Raji (cell line): Measurements from ENCODE around the gene NUDT9.

Experiments
- POLR2A ChIP-seq: IDR thresholded peaks from 2 replicates; pipeline ENCODE4 v1.6.1; 2011; ENCODE audit warnings: low read depth, low read length, control low read depth; ENCODE audit not compliant: insufficient read depth

NUDT9 gene

GRCh38 chr4:87445964-87446363, 23.6 kb downstream of the NUDT9 start:
- TF ChIP-seq POLR2A, result no peak

- no peak for TF ChIP-seq POLR2A
These were observed 29.2 kb downstream of the NUDT9 start for GRCh38 chr4:87451537-87451936.

GRCh38 chr4:87458913-87459312, 36.5 kb downstream of the NUDT9 start:
- TF ChIP-seq POLR2A, result no peak

DNA sequence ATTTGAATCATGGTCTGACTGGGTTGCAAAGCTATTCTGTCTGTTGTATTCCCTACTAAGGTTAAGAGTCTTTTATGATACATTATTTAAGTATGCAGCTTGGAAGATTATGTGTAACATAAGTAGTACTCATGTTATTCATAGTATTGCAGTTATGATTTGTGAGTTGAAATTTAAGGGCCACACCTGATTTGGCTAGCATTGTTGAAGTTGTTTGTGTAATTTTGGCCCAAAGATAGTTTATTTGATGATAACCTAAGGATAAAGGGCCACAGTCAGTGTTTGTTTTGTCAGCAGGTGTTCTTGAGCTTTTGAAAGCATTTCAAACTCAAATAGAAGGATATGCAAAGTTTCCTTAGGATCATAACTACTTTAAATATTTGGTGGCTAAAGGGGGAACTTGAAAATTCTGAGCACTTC, 38.9 kb downstream of the NUDT9 start:
- no peak for TF ChIP-seq POLR2A

DNA sequence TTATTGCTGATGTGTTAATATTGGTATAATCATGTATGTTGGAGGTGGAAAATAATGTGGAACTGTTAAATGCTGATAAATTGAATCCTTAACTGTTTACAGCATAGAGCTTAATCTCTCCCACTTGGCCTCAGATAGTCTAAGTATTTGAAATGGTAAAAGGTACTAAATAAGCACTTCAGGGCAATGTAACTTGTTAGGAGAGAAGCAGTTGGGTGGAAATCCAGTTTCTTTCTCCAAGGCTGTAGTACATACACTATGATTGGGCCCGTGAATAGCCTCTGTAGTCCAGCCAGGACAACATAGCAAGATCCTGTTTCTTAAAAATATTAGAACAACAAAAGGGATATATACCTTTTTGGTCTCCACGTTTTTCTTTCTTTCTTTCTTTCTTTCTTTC, 39.7 kb downstream of the NUDT9 start:
- TF ChIP-seq POLR2A, result no peak

DNA sequence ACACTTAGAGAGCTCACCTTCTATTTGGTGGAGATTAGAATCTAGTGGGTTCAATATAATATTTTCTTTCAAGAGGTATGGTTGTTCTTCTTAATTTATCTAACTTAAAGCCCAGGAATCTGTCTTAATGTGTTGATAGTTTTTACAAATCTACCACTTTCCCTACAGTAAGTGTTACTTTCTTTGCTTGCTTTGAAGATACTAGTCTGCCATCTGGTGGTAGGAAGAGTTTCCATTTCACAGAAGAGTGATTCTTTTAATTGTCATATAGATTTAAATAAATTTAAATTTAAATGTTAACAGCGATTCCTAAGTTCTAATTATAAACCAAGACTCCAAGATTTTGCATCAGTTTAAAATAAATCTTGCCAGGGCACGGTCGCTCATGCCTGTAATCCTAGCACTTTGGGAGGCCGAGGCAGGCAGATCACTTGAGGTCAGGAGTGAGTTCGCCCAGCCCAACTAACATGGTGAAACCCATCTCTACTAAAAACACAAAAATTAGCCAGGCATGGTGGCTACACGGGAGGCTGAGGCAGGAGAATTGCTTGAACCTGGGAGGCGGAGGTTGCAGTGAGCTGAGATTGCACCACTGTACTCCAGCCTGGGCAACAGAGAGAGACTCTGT, 43.5 kb downstream of the NUDT9 start:
- TF ChIP-seq POLR2A, result no peak

GRCh38 chr4:87469390-87469789, 47.0 kb downstream of the NUDT9 start:
- no peak for TF ChIP-seq POLR2A

GRCh38 chr4:87476934-87477333, 54.6 kb downstream of the NUDT9 start:
- TF ChIP-seq POLR2A, result no peak

DNA sequence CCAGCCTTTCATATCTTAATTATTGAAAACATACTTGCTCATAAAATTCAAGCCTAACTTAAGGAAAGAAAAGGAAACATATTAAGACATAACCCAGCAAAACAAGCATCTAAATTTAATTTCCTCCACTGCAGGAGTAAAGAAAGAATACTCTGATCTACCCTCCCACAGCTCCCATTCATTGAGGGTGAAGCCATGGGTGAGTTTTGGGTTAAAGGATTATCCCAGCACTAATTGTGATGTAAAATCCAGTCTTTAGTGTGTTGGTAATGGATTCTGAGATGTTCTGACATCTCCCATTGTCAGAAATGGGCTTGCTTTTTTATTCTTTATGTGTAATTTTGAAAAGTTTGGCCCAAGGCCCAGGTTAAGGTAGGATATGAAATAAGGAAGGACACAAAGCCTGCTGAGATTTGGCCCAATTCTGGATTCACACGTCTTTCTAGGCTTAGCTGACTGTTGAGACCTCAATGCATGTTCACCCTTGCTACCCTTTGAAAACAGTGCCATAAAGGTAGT, 56.4 kb downstream of the NUDT9 start:
- TF ChIP-seq POLR2A, result no peak

DNA sequence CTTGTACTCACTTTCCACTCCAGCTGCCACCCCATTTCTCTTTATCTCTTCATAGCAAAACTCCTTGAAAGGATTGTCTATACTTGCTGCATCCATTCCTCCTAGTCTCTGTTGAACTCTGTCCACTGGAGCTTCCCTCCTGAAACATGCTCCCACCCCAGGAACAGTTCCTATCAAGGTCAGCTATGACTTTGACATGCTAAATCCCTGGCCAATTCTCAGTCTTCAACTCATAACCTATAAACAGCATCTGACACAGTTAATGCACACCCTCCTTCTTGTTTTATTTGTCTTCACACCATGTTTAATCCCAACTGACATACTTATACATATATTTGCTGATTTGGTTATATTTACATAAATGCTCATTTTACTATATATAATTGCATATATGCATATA, 59.0 kb downstream of the NUDT9 start:
- no peak for TF ChIP-seq POLR2A

- no peak for TF ChIP-seq POLR2A
These were observed 67.3 kb downstream of the NUDT9 start for GRCh38 chr4:87489678-87490077.

DNA sequence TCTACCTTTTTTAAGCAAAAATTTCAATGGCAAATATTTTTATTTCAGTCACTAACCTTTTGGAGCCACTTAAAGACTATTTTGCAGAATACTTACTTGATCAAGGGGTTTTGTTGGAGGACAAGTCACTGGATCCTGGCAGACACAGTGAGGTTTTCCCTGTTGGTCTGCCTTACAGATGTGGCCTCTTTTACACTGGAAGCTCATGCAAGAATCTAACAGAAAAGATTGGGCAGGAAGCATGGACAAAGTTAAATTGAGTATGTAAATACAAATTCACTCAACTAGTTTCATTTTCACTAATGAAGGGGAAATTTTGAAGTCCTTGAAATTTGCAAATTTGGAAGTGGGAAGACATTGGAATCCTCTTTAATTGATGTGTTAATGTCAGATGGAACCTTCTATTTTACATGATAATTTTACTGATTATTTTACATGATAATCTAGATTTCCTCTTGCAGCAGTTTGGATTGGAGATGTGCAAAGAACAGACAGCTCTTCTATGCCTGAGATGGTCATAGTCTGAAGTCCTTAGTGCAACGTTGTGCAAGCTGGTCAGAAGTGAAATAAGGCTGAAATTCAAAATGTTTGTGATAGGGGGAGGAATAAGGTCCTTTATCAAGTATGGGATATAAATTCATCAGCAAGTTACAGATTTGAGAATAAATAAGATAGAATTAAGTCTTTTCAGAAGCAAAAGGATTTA, 68.4 kb downstream of the NUDT9 start:
- no peak for TF ChIP-seq POLR2A

DNA sequence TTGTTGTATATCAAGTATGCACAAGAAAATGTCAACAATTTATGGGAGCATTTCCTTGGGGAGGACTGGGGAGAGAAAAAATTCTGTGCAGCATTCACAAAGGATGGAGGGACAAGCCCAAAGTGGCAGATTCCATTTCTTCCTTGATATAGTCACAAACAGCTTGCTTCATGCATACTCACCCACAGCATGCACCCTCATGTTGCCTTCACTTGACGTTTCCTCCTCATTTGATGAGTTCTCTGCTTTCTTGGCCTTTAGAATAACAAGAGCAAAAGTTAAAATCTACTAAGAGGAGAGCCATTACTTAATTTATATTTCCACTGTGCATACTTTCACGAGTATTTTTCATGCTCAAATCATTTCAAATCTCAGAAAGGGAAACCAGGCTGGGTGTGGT, 69.1 kb downstream of the NUDT9 start:
- TF ChIP-seq POLR2A, result no peak

- no peak for TF ChIP-seq POLR2A
These were observed 70.7 kb downstream of the NUDT9 start for GRCh38 chr4:87493115-87493514.

DNA sequence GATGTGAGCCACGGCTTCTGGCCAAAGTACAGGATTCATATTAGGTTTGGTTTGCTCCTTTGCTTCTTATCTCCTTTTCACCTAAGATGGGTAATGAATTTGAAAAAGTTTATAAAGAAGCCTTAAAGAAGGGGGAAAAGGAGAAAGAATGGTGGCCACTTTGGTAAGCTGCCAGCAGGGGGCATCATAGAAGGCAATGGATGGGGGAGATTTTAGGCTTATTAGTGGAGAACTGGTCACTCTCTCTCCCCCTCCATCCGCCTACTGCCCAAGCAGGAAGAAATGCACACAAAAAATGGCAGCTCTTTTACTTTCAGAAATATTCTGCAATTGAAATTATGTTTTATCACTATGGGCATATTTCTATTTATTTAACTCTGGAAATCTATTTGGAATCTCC, 74.8 kb downstream of the NUDT9 start:
- no peak for TF ChIP-seq POLR2A

DNA sequence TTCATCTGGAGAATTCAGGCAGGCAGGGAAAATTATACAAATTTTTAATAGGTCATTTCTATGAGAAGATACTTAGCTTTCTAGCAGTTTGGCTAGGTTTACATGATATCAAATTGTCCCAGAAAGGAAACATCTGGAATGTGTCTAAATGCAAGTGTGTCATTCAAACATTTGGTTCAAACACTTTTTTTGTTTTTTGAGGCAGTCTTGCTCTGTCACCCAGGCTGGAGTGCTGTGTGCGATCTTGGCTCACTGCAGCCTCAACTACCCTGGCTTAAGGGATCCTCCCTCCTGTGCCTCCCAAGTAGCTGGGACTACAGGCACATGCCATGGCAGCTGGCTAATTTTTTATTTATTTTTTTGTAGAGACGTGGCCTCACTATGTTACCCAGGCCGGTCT, 75.2 kb downstream of the NUDT9 start:
- no peak for TF ChIP-seq POLR2A
